ENCODE measurements around the gene TAF11L5. TPM values are rescaled to one million over a fixed set of nuclear protein-coding genes. Genes with fewer than 3 reads are reported as not detected.
"Not testable (repeated sequence)": the region's sequence is repeated elsewhere in the genome, so short reads cannot be mapped to it uniquely, and the experiment has no call there.

TAF11L5 gene
- total RNA-seq, 4 donors from 2014 or later = not detected

DNA sequence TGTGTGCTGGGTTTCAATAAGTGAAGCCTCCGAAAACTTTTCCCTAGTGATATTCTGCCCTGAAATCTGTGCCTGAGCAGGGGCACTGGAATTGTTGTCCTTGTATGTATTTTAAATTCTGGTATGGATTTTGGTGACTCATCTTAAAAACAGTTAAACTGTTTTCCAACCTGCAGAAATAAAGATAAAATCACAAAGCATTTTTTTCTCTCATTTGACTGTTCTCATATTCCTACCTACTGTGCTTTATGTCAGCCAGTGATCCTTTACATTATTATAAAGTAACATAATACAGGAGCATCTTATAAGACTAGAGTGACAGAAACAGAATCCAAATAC, 37.9 kb upstream of the TAF11L5 start:
- WGBS, 2 donors (ENCODE audit: low coverage in 1 of 2) = 100% methylated on average over 1 of the region's 1 CpG
- H3K27ac ChIP-seq = no peak overlapping the region
- no peak for ATAC-seq
- H3K36me3 ChIP-seq = no peaks in the 10 kb centered on the region
- H3K4me3 ChIP-seq = no peak overlapping the region
- H3K9me3 ChIP-seq = no peaks in the 10 kb centered on the region
- no peaks in the 10 kb centered on the region for H3K4me1 ChIP-seq
- TF ChIP-seq, protein P1, sequence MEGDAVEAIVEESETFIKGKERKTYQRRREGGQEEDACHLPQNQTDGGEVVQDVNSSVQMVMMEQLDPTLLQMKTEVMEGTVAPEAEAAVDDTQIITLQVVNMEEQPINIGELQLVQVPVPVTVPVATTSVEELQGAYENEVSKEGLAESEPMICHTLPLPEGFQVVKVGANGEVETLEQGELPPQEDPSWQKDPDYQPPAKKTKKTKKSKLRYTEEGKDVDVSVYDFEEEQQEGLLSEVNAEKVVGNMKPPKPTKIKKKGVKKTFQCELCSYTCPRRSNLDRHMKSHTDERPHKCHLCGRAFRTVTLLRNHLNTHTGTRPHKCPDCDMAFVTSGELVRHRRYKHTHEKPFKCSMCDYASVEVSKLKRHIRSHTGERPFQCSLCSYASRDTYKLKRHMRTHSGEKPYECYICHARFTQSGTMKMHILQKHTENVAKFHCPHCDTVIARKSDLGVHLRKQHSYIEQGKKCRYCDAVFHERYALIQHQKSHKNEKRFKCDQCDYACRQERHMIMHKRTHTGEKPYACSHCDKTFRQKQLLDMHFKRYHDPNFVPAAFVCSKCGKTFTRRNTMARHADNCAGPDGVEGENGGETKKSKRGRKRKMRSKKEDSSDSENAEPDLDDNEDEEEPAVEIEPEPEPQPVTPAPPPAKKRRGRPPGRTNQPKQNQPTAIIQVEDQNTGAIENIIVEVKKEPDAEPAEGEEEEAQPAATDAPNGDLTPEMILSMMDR (IDR thresholded peaks at IDR 0.05) = no peak
- TF ChIP-seq POLR2A (IDR thresholded peaks at IDR 0.05) (no peak), POLR2AphosphoS5 (IDR thresholded peaks at IDR 0.05) (no peak), EP300 (IDR thresholded peaks at IDR 0.05) (no peak)
- H3K27me3 ChIP-seq = no peaks in the 10 kb centered on the region

DNA sequence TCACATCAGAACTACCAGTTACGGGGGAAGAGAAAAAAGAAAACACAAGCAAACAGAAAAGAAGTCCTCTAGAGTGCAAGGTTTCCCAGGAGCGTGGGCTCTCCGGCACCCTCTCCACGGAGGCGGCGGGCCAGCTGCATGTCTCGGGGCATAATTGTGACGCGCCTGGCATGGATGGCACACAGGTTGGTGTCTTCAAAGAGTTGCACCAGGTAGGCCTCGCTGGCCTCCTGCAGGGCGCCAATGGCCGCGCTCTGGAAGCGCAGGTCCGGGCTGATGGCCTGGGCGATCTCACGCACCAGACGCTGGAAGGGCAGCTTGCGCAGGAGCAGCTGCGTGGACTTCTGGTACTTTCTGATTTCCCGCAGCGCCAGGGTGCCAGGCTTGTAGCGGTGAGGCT, 33.8 kb upstream of the TAF11L5 start:
- H3K36me3 ChIP-seq, ATAC-seq, H3K9me3 ChIP-seq, H3K27ac ChIP-seq, H3K27me3 ChIP-seq, H3K4me3 ChIP-seq, H3K4me1 ChIP-seq: not testable (repeated sequence)
- 96 to 100% methylated on average over 7 to 10 of the region's 23 CpGs for WGBS, 2 donors (ENCODE audit: low coverage in 1 of 2)

GRCh38 chr5:17492770-17493169, 32.3 kb upstream of the TAF11L5 start:
- TF ChIP-seq EP300 (IDR thresholded peaks at IDR 0.05) = no peak
- TF ChIP-seq, protein P1 (IDR thresholded peaks at IDR 0.05) = no peak
- no peak for TF ChIP-seq POLR2A (IDR thresholded peaks at IDR 0.05)
- TF ChIP-seq POLR2AphosphoS5 (IDR thresholded peaks at IDR 0.05) = no peak
- Histone ChIP-seq H3K36me3 (no peaks in the 10 kb centered on the region), H3K4me3 (no peak overlapping the region), H3K27ac (no peak overlapping the region), H3K9me3 (no peaks in the 10 kb centered on the region), H3K27me3 (no peaks in the 10 kb centered on the region), H3K4me1 (no peaks in the 10 kb centered on the region)
- ATAC-seq = no peak
- WGBS, 2 donors (ENCODE audit: low coverage in 1 of 2) = 83 to 96% methylated on average over 3 of the region's 3 CpGs

DNA sequence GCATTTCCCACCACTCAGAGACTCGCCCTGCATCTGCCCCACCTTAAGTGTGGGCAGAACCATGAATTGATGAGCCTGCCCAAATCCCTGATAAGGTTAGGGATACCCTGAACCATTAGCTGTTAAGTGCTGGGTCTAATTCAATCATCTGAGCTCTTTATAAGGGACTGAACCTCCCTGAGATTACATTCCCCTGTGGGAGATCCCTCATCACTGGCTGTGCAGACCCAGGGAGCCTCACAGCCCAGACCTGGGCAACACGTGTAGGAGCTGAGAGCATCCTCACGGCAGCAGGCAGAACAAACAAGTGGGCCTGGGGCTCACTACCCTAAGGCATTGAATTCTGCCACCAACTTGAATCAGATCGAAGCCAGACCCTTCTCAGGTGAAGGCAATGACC, 27.6 kb upstream of the TAF11L5 start:
- no peak for ATAC-seq
- Histone ChIP-seq H3K27me3 (no peaks in the 10 kb centered on the region), H3K4me1 (no peaks in the 10 kb centered on the region), H3K36me3 (no peaks in the 10 kb centered on the region), H3K27ac (no peak overlapping the region), H3K9me3 (no peaks in the 10 kb centered on the region), H3K4me3 (no peak overlapping the region)
- TF ChIP-seq EP300 (IDR thresholded peaks at IDR 0.05) (no peak), POLR2A (IDR thresholded peaks at IDR 0.05) (no peak)
- WGBS, 2 donors (ENCODE audit: low coverage in 1 of 2) = 33% methylated on average over 1 of the region's 4 CpGs; no CpG with 5 or more reads in 1 of the 2 donors

DNA sequence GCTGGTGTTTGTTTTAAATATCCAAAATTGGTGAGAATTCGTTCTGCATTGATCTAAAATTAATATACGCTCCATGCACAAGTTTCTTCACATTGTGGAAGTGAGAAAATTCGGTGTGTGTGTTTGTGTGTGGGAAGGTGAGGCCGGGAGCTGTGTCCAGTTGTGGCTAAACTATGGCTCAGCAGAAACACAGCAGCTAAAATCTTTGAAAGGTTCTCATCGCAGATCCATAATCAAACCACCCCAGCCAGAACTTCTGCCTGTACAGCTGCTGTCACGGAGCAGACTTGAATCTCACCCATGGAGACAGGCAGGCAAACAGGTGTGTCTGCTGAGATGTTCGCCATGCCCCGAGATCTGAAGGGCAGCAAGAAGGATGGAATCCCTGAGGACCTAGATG, 27.1 kb upstream of the TAF11L5 start, which contains the start of gene TAF11L2:
TSS of gene TAF11L2 (plus strand) at position 301 of the 400 bp plus-strand sequence.
- not testable (repeated sequence) for ATAC-seq, H3K36me3 ChIP-seq, H3K4me3 ChIP-seq, H3K4me1 ChIP-seq, H3K9me3 ChIP-seq, H3K27ac ChIP-seq, H3K27me3 ChIP-seq
- WGBS, 2 donors (ENCODE audit: low coverage in 1 of 2) = 77 to 88% methylated on average over 3 to 8 of the region's 8 CpGs

DNA sequence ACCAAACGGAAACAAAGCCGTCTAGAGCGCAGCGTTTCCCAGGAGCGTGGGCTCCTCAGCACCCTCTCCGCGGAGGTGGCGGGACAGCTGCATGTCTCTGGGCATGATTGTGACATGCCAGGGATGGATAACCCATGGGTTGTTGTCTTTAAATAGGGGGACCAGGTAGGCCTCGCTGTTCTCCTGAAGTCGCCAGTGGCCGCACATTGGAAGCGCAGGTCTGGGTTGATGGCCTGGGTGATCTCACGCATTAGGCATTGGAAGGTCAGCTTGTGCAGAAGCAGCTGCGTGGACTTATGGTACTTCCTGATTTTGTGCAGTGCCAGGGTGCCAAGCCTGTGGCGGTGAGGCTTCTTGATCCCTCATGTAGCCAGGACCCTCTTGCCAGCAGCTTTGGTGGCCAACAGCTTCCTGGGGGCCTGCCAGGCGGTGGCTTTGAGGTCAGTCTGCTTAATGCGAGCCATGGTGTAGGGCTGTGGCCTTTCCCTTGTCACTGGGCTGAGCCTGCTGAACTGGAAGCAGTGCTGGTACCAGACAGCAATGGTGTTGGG, 13.2 kb upstream of the TAF11L5 start:
- Histone ChIP-seq H3K9me3 (no peaks in the 10 kb centered on the region), H3K36me3 (no peaks in the 10 kb centered on the region), H3K4me3 (no peak overlapping the region), H3K4me1 (no peaks in the 10 kb centered on the region), H3K27ac (no peak overlapping the region), H3K27me3 (no peaks in the 10 kb centered on the region)
- no peak for ATAC-seq
- WGBS, 2 donors (ENCODE audit: low coverage in 1 of 2) = 84 to 91% methylated on average over 4 to 9 of the region's 17 CpGs
- TF ChIP-seq EP300 (IDR thresholded peaks at IDR 0.05) (no peak), POLR2AphosphoS5 (IDR thresholded peaks at IDR 0.05) (no peak), POLR2A (IDR thresholded peaks at IDR 0.05) (no peak)
- TF ChIP-seq, protein P1 (IDR thresholded peaks at IDR 0.05) = no peak

- not testable (repeated sequence) for H3K4me3 ChIP-seq, H3K27me3 ChIP-seq, H3K4me1 ChIP-seq, ATAC-seq, H3K27ac ChIP-seq, H3K9me3 ChIP-seq, H3K36me3 ChIP-seq
- WGBS, 2 donors (ENCODE audit: low coverage in 1 of 2) = 60 to 92% methylated on average over 2 to 4 of the region's 12 CpGs
Measured at GRCh38 chr5:17517526-17517925, 7.5 kb upstream of the TAF11L5 start.

DNA sequence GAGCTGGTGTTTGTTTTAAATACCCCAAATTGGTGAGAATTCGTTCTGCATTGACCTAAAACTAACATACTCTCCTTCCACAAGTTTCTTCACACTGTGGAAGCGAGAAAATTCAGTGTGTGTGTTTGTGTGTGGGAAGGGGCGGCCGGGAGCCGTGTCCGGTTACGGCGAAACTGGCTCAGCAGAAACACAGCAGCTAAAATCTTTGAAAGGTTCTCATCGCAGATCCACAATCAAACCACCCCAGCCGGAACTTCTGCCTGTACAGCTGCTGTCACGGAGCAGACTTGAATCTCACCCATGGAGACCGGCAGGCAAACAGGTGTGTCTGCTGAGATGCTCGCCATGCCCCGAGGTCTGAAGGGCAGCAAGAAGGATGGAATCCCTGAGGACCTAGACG, 7.0 kb upstream of the TAF11L5 start, which contains the start of gene TAF11L3:
TSS of gene TAF11L3 (plus strand) at position 301 of the 400 bp plus-strand sequence.
- H3K27ac ChIP-seq, H3K4me1 ChIP-seq, H3K4me3 ChIP-seq, H3K36me3 ChIP-seq, H3K9me3 ChIP-seq, H3K27me3 ChIP-seq, ATAC-seq: not testable (repeated sequence)
- WGBS, 2 donors (ENCODE audit: low coverage in 1 of 2) = no CpG with 5 or more reads among the region's 15 CpGs

GRCh38 chr5:17519508-17519907, 5.5 kb upstream of the TAF11L5 start:
- not testable (repeated sequence) for ATAC-seq, H3K4me1 ChIP-seq, H3K36me3 ChIP-seq, H3K27me3 ChIP-seq, H3K27ac ChIP-seq, H3K9me3 ChIP-seq, H3K4me3 ChIP-seq
- WGBS, 2 donors (ENCODE audit: low coverage in 1 of 2) = 94% methylated on average over 8 to 9 of the region's 14 CpGs

- not testable (repeated sequence) for H3K27me3 ChIP-seq, H3K4me1 ChIP-seq, ATAC-seq, H3K9me3 ChIP-seq, H3K4me3 ChIP-seq, H3K36me3 ChIP-seq, H3K27ac ChIP-seq
- WGBS, 2 donors (ENCODE audit: low coverage in 1 of 2) = no CpG with 5 or more reads among the region's 15 CpGs
Measured at GRCh38 chr5:17521501-17521900, 3.5 kb upstream of the TAF11L5 start, which contains the start of gene TAF11L4. TAF11L4 (plus strand) TSS chr5:17521801.
